ENCODE data around the gene MBD5. TPM values are rescaled to one million over a fixed set of nuclear protein-coding genes. Genes with fewer than 3 reads are reported as not detected.
A peak's percentile ranks its signal among the peaks of the same experiment; 100 is the strongest.

MBD5 gene
- total RNA-seq, 1 donor from 2014 or later, result 59.3 TPM

- Mint-ChIP-seq H3K4me3 (ENCODE audit: unreplicated experiment) (no peak overlapping the region), H3K9me3 (ENCODE audit: unreplicated experiment) (no peaks in the 10 kb centered on the region), H3K27me3 (ENCODE audit: unreplicated experiment) (peaks cover 2% of the 10 kb centered on the region), H3K36me3 (ENCODE audit: low read depth, unreplicated experiment) (no peaks in the 10 kb centered on the region), H3K4me1 (ENCODE audit: unreplicated experiment) (peaks cover 18% of the 10 kb centered on the region), H3K27ac (ENCODE audit: unreplicated experiment) (no peak overlapping the region)
- no peak for DNase-seq (ENCODE audit: low spot score)
- TF ChIP-seq CTCF (IDR thresholded peaks at IDR 0.05; ENCODE audit: unreplicated experiment), result no peak
These were observed 6.3 kb upstream of the MBD5 start for GRCh38 chr2:148014616-148015015.

GRCh38 chr2:148020111-148021058 lies 506 bp upstream of the MBD5 start, which contains the start of gene ORC4:
Gene ORC4, minus strand, starts transcription at chr2:148020737. Its CDS starts 44,779 bp downstream, at chr2:147975958.
- Mint-ChIP-seq H3K4me1 (ENCODE audit: unreplicated experiment) (peaks cover 37% of the 10 kb centered on the region), H3K27me3 (ENCODE audit: unreplicated experiment) (peaks cover 10% of the 10 kb centered on the region), H3K4me3 (ENCODE audit: unreplicated experiment) (peak within 1 kb of the TSS; percentile 100), H3K36me3 (ENCODE audit: low read depth, unreplicated experiment) (no peaks in the 10 kb centered on the region), H3K9me3 (ENCODE audit: unreplicated experiment) (no peaks in the 10 kb centered on the region), H3K27ac (ENCODE audit: unreplicated experiment) (peak within 1 kb of the TSS; percentile 95)
- DNase-seq (ENCODE audit: low spot score), result peak; percentile 93
- no peak for TF ChIP-seq CTCF (IDR thresholded peaks at IDR 0.05; ENCODE audit: unreplicated experiment)

DNA sequence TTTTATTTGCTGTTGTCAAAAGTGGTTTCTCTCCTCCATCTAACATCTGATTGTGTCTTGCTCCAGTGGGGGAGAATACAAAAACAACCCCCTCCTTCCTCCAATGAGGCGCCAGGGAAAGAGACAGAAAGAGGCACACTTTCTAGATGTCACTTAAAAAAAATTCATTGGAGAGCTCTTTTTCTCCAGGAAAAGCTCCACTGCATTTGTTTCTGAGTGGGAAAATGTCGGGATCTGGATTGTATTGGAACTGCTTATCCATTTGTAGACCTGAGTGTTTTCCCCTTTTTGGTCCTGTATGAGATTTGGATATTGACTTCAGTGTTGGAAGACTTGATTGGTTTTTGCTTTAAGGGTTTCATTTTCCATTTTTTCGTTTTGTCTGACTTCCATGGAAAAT lies 995 bp downstream of the MBD5 start:
- peak overlapping the region; percentile 90 for H3K27ac Mint-ChIP-seq (ENCODE audit: unreplicated experiment)
- H3K27me3 Mint-ChIP-seq (ENCODE audit: unreplicated experiment), result peaks cover 8% of the 10 kb centered on the region
- no peaks in the 10 kb centered on the region for H3K36me3 Mint-ChIP-seq (ENCODE audit: low read depth, unreplicated experiment)
- no peaks in the 10 kb centered on the region for H3K9me3 Mint-ChIP-seq (ENCODE audit: unreplicated experiment)
- no peak for TF ChIP-seq CTCF (IDR thresholded peaks at IDR 0.05; ENCODE audit: unreplicated experiment)
- H3K4me3 Mint-ChIP-seq (ENCODE audit: unreplicated experiment), result peak overlapping the region; percentile 100
- peaks cover 35% of the 10 kb centered on the region for H3K4me1 Mint-ChIP-seq (ENCODE audit: unreplicated experiment)
- DNase-seq (ENCODE audit: low spot score), result no peak

DNA sequence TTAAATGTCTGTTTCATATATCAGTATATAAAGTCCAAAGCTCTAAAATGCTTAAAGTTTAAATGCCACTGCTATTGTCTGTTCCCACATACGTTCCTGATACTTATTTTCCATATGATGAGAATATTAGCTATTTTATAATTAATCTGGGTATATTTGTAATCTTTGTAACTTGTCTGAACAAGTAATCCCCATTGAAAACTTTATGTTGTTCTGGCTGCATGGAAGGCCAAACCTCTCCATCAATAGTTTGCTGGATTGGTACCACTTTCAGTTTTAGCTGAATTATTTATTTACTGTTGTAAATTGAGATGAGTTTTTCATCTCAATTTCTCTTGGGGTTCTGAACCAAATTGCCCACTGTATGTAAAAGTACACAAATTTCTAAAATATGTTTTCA lies 1.5 kb downstream of the MBD5 start:
- TF ChIP-seq CTCF (IDR thresholded peaks at IDR 0.05; ENCODE audit: unreplicated experiment), result no peak
- H3K4me3 Mint-ChIP-seq (ENCODE audit: unreplicated experiment), result peak overlapping the region; percentile 100
- no peaks in the 10 kb centered on the region for H3K36me3 Mint-ChIP-seq (ENCODE audit: low read depth, unreplicated experiment)
- DNase-seq (ENCODE audit: low spot score), result no peak
- H3K27ac Mint-ChIP-seq (ENCODE audit: unreplicated experiment), result no peak overlapping the region
- peaks cover 8% of the 10 kb centered on the region for H3K27me3 Mint-ChIP-seq (ENCODE audit: unreplicated experiment)
- peaks cover 34% of the 10 kb centered on the region for H3K4me1 Mint-ChIP-seq (ENCODE audit: unreplicated experiment)
- no peaks in the 10 kb centered on the region for H3K9me3 Mint-ChIP-seq (ENCODE audit: unreplicated experiment)

GRCh38 chr2:148022882-148023281 lies 2.0 kb downstream of the MBD5 start:
- no peak for DNase-seq (ENCODE audit: low spot score)
- no peaks in the 10 kb centered on the region for H3K36me3 Mint-ChIP-seq (ENCODE audit: low read depth, unreplicated experiment)
- no peaks in the 10 kb centered on the region for H3K9me3 Mint-ChIP-seq (ENCODE audit: unreplicated experiment)
- peaks cover 33% of the 10 kb centered on the region for H3K4me1 Mint-ChIP-seq (ENCODE audit: unreplicated experiment)
- no peak overlapping the region for H3K4me3 Mint-ChIP-seq (ENCODE audit: unreplicated experiment)
- peaks cover 8% of the 10 kb centered on the region for H3K27me3 Mint-ChIP-seq (ENCODE audit: unreplicated experiment)
- TF ChIP-seq CTCF (IDR thresholded peaks at IDR 0.05; ENCODE audit: unreplicated experiment), result no peak
- no peak overlapping the region for H3K27ac Mint-ChIP-seq (ENCODE audit: unreplicated experiment)
